Effector CD4-positive, alpha-beta T cell (primary cell): Measurements from ENCODE around the gene TSEN15.
"Not testable (repeated sequence)": the region's sequence is repeated elsewhere in the genome, so short reads cannot be mapped to it uniquely, and the experiment has no call there.

Experiments used
- DNase-seq: peaks from one replicate; pipeline ENCODE4 v3.0.0-alpha.2; 2020

TSEN15 gene

GRCh38 chr1:184056921-184057555 is 5.5 kb downstream of the TSEN15 start:
- DNase-seq, result no peak

GRCh38 chr1:184059887-184060286 is 8.4 kb downstream of the TSEN15 start:
- no peak for DNase-seq

DNA sequence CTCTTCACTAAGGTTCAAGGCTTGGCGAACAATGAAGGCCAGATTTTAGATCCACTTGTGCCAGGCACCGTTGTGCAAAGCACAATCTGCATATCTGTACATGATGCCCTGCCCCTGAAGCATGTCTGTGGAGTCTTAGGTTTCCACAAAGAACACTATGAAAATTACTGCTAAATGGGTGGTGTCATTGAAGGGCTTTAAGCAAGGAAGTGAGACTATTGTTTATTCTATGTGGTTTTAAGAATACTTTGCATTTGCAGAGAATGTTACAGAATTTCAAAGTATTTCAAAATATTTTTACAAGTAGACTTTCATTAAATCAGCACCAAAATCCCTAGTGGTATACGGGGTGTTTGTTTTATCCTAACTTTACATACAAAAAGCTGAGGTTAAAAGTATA is 8.8 kb downstream of the TSEN15 start:
- no peak for DNase-seq

DNA sequence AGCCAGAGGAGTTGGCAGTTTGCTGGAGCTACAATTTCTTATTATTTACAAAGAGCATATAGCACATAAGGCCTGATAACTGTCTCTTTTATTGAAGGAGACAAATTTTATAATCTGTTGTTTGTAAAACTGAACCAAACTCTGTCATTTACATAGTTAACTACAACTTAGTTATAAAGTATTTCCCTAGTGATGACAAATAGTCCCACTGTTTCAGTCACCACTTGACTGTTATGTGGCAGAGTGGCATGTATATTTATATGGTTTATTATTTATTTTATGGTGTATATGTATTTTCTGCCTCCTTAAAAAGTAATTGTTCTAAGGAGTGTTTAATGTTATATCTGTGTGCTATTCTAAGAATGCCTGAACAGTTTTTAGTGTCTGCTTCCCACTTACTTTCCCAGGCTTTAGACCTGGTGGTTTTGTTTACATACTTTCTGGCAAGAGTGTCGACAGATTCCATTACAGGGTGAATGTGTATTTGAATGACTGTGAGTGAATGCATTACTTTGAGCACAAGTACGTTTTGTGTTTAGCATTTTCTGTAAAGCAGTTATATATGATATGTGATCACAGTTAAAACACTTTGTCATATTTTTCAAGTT is 10.0 kb downstream of the TSEN15 start:
- DNase-seq, result no peak

DNA sequence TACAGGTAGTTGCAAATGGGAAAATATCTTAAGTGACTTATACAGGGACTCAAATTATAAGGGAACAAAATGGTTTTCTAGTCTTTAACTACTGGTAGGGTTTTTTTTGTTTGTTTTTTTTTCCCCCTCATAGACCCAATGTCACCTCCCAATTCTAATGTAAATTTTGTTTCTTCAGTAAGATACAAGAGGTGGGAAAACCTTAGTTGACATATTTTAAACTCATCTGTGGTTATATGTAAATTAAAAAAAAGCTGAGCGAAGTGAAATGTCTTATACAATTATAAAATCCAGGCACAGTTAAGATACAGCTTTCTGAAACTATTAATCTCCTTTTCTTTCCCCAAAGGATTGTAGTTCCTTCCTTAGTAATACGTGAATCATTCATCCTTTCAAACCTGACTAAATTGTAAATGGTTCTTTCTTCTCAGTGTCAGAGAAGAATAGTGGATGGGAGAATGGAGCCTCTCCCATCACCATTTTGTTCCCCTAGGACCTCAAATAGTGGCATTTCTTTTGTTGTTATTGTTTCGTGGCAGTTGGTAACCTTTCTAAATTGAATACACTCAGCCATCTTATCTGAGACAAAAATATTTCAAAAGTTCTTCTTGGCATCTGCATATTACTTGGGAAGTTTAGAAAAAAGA is 11.2 kb downstream of the TSEN15 start:
- DNase-seq, result no peak

GRCh38 chr1:184065559-184065958 is 14.0 kb downstream of the TSEN15 start:
- no peak for DNase-seq

DNA sequence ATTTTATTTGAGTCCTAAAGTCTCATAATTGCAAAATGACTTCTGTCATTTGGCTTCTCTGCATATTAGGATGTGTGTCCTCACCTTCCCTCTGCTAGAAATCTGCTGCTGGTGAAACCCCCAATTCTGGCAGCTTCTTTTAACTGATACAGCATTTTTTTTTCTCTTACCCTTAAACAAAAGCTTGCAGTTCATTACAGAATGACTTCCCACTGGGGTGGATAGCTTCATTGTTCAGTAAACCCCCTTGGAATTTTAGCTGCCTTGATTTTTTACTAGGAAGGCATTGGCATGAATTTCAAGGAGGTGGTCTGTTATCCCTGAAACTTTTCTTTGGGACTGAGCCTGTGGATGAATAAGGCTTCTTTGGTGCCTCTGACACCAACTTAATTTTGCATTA is 16.8 kb downstream of the TSEN15 start:
- DNase-seq, result no peak

GRCh38 chr1:184069675-184070074 is 18.1 kb downstream of the TSEN15 start:
- DNase-seq, result no peak

GRCh38 chr1:184072376-184072775 is 20.8 kb downstream of the TSEN15 start:
- no peak for DNase-seq

- DNase-seq, result no peak
Measured at GRCh38 chr1:184074383-184074782, 22.9 kb downstream of the TSEN15 start.

GRCh38 chr1:184075055-184076029 is 23.8 kb downstream of the TSEN15 start:
- DNase-seq, result no peak

DNA sequence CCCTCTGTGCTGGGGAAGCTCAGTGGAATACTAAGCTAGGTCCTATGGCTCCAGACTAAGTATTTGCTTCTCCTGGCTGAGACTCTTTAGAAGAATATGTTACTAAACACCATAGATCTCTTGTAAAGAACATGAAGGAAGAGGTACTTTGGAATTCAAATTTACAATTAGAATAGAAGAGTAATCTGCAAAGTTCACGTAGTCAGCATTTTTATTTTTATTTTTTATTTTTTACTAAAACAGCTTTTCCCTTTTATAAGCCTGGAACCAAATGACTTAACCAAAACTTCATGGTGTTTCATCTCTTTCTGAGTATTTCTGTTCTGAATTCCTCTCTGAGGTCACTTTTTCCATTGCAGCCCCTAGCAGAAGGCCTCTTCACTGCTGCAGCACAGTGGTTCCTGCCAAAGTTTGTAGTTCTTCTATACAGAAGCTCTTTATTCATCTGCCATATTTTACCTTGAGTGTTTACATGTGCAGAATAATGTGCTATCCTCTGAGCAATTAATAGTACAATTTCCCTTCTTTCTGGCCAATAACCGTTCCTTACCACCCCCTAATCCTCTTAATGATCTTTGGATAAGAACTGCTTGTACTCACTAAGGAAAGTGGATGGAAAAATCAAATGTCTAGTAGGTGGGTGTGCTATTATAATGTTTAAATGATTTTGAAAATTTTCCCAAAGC is 27.2 kb downstream of the TSEN15 start:
- no peak for DNase-seq

GRCh38 chr1:184080309-184080708 is 28.8 kb downstream of the TSEN15 start:
- no peak for DNase-seq

- DNase-seq, result no peak
Measured at GRCh38 chr1:184082541-184083415, 31.2 kb downstream of the TSEN15 start.

DNA sequence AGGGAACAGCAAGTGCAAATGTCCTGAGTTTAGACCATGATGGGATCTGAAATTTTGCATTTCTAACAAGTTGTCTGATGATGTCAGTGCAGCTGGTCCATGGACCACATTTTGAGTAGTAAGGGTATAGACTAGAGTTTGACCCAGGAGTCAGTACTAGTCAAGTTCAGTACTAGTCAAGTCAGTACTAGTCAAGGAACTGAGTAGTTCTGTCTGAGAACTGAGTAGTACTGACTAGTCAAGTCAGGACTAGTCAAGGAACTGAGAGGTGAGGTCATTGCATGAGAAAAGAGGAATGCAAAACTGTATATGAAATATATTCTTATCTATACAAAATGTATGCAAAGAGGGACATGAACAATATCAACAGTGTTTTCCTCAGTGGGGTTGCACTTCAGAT is 34.1 kb downstream of the TSEN15 start:
- DNase-seq, result no peak

DNA sequence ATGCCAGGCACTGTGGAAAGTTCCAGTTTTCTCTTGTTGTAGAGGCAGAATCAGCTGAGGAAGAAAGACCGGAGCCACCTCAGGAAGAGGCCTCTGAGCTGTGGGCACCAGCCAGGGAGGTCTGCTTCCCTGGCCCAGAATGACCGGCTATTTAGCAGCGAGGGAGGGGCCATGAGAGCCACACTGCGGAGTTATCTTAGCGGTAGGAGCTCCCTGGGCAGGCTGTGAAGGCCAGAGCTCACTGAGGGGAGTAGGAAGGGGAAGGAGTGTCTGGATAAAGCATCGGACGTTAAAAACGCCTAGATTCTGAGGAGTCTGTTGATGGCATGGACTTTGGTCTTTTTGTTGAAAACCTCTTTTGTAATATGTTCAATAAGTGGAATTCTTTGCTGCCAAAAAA is 36.5 kb downstream of the TSEN15 start:
- no peak for DNase-seq

DNA sequence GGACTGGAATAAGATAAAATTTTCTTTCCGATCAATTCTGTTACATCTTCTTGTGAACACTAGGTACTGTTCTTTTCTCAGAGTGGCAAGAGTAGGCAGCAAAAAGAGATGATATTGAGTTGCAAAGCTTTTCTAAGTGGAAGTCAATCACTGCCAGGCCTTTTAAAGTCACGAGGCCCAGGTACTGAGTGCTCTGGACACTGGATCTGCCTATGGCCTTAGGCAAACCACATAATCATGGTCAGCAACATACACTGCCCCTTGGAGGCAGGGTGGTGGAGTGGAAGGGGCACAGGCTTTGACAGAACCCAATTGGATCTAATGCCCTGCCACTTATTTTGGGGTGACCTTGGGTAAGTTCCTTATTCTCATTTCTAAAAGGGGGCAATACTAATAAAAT is 41.5 kb downstream of the TSEN15 start:
- no peak for DNase-seq

- DNase-seq, result no peak
Measured at GRCh38 chr1:184096005-184096404, 44.5 kb downstream of the TSEN15 start.

- DNase-seq, result not testable (repeated sequence)
Measured at GRCh38 chr1:184096580-184096979, 45.0 kb downstream of the TSEN15 start.

DNA sequence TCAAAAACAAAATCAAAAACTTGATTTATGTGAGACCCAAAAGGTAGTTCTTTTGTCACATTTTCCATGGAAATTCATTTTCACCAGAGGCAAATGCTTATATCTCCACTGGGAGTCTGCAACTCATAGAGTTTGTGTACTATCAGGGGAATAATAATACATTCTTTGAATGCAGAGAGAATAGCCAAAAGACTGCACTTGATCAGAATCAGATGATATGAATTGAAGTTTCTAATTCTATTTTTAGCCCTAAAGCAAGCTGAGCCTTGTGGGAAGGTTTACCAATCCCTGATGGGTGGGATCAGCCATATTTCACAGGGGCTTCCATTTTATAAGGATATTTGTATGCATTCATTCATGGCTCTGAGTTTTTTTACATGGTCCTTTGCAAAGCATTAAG is 49.6 kb downstream of the TSEN15 start:
- no peak for DNase-seq

- no peak for DNase-seq
Measured at GRCh38 chr1:184101571-184101970, 50.0 kb downstream of the TSEN15 start.
